GM21526 (cell line): ENCODE measurements around the gene TICAM1.
"Not testable (repeated sequence)": the region's sequence is repeated elsewhere in the genome, so short reads cannot be mapped to it uniquely, and the experiment has no call there.

Experiments
- ATAC-seq: cut with Tn5 transposase; IDR thresholded peaks from one replicate; pipeline ENCODE4 v1.9.1; 2021; ENCODE audit warnings: moderate library complexity; ENCODE audit not compliant: unreplicated experiment, low FRiP score

Gene TICAM1

GRCh38 chr19:4831304-4831978 is at the start of gene TICAM1:
TICAM1 (minus strand) TSS chr19:4831712; CDS start chr19:4818377, 13,335 bp downstream.
- ATAC-seq = peak; percentile 53

- ATAC-seq = no peak
Observed at GRCh38 chr19:4879041-4879440, 47.5 kb upstream of the TICAM1 start.

- no peak for ATAC-seq
Observed at GRCh38 chr19:4878491-4878968, 47.0 kb upstream of the TICAM1 start.

- ATAC-seq = no peak
Observed at GRCh38 chr19:4877753-4878490, 46.4 kb upstream of the TICAM1 start.

- no peak for ATAC-seq
Observed at GRCh38 chr19:4873930-4874329, 42.4 kb upstream of the TICAM1 start.

- ATAC-seq = no peak
Observed at GRCh38 chr19:4871711-4872110, 40.2 kb upstream of the TICAM1 start.

GRCh38 chr19:4870025-4870700 is 38.7 kb upstream of the TICAM1 start:
- no peak for ATAC-seq

- no peak for ATAC-seq
Observed at GRCh38 chr19:4868286-4868834, 36.8 kb upstream of the TICAM1 start.

- peak; percentile 60 for ATAC-seq
Observed at GRCh38 chr19:4867534-4868285, 36.2 kb upstream of the TICAM1 start, which contains the start of gene PLIN3. PLIN3 (minus strand) TSS chr19:4867667; CDS start chr19:4861394, 6,273 bp downstream.

- ATAC-seq = no peak
Observed at GRCh38 chr19:4866595-4867424, 35.3 kb upstream of the TICAM1 start.

GRCh38 chr19:4861147-4861546 is 29.6 kb upstream of the TICAM1 start:
- ATAC-seq = no peak

GRCh38 chr19:4859697-4860096 is 28.2 kb upstream of the TICAM1 start:
- ATAC-seq = no peak

GRCh38 chr19:4856468-4856867 is 25.0 kb upstream of the TICAM1 start:
- not testable (repeated sequence) for ATAC-seq

- not testable (repeated sequence) for ATAC-seq
Observed at GRCh38 chr19:4853506-4853905, 22.0 kb upstream of the TICAM1 start.

- no peak for ATAC-seq
Observed at GRCh38 chr19:4852484-4852883, 21.0 kb upstream of the TICAM1 start.

- no peak for ATAC-seq
Observed at GRCh38 chr19:4851551-4852290, 20.2 kb upstream of the TICAM1 start.

GRCh38 chr19:4849019-4849418 is 17.5 kb upstream of the TICAM1 start:
- no peak for ATAC-seq

GRCh38 chr19:4847190-4847973 is 15.9 kb upstream of the TICAM1 start:
- no peak for ATAC-seq
